ENCODE data around the gene ALOX12. TPM values are rescaled to one million over a fixed set of nuclear protein-coding genes. Genes with fewer than 3 reads are reported as not detected.
"Not testable (repeated sequence)": the region's sequence is repeated elsewhere in the genome, so short reads cannot be mapped to it uniquely, and the experiment has no call there.

ALOX12 gene
- total RNA-seq, 2 experiments from 2014 or later, result not detected

DNA sequence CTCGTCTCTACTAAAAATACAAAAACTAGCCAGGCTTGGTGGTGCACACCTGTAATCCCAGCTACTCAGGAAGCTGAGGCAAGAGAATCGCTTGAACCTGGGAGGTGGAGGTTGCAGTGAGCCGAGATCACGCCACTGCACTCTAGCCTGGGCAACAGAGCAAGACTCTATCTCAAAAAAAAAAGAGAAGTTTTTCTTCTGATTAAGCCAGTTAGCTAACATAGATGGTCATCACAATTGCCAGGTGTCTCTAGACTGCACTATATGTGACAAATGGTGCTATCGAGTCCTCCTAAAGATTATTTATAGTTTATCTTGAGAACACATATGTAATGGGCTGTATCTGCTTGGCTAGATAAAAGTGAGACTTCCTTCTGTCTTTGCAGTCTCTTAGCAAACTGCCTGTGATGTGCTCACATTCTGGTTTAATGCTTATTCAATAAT, 2.2 kb upstream of the ALOX12 start:
- H3K27ac Mint-ChIP-seq, POLR2A ChIA-PET, DNase-seq, H3K4me3 Mint-ChIP-seq, H3K9me3 Mint-ChIP-seq, H3K4me1 Mint-ChIP-seq, H3K27me3 Mint-ChIP-seq: not testable (repeated sequence)
- CTCF ChIA-PET, result interaction anchor here (0.6 kb wide), 1 partner anchor 16 kb away, joined by 3 read pairs; no protein-coding TSS in a partner anchor
- peaks cover 19% of the 10 kb centered on the region for H3K36me3 Mint-ChIP-seq (ENCODE audit: low read depth)

- POLR2A ChIA-PET, result no interaction called here
- Mint-ChIP-seq H3K9me3 (no peaks in the 10 kb centered on the region), H3K27me3 (no peaks in the 10 kb centered on the region), H3K36me3 (ENCODE audit: low read depth) (peaks cover 21% of the 10 kb centered on the region), H3K4me1 (no peaks in the 10 kb centered on the region), H3K4me3 (no peak overlapping the region), H3K27ac (no peak overlapping the region)
- DNase-seq, result no peak
- CTCF ChIA-PET, result interaction anchor here (0.6 kb wide), 1 partner anchor 17 kb away, joined by 3 read pairs; no protein-coding TSS in a partner anchor
These were observed 1.7 kb upstream of the ALOX12 start for GRCh38 chr17:6994118-6994598.

DNA sequence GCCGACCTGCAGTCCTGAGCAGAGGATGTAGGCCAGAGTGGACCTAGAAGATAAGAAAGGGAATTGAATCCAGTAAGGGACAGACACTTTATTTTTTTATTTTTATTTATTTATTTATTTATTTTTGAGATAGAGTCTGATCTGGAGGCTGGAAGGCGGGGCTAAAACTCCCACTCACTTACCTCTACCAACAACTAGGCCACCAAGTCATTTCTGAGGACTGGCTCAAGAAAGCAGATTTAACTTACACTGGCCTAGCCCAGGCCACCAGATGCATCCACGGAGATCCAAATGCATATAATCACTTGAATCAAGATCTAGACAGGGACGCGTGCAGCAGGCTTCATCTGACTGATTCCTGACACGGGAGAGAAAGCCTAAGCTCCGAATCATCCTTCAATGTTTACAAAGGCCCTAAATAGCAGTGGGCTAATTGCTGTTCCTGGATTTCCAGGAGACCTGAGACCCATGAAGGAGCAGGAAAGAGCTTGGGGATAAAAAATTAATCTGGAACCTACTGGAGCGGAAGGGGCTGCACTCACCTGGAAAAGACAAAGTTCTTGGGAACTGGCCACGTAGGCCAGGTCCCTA, 1.1 kb upstream of the ALOX12 start:
- ChIA-PET POLR2A (no interaction called here), CTCF (interaction anchor here (1.8 kb wide), 1 partner anchor 10 kb away, joined by 13 read pairs; no protein-coding TSS in a partner anchor)
- Mint-ChIP-seq H3K27ac (no peak overlapping the region), H3K4me3 (no peak overlapping the region), H3K4me1 (no peaks in the 10 kb centered on the region), H3K27me3 (no peaks in the 10 kb centered on the region), H3K36me3 (ENCODE audit: low read depth) (peaks cover 27% of the 10 kb centered on the region), H3K9me3 (no peaks in the 10 kb centered on the region)
- no peak for DNase-seq

- H3K4me3 Mint-ChIP-seq, result no peak overlapping the region
- no peaks in the 10 kb centered on the region for H3K4me1 Mint-ChIP-seq
- H3K36me3 Mint-ChIP-seq (ENCODE audit: low read depth), result peaks cover 36% of the 10 kb centered on the region
- H3K27me3 Mint-ChIP-seq, result no peaks in the 10 kb centered on the region
- no peaks in the 10 kb centered on the region for H3K9me3 Mint-ChIP-seq
- ChIA-PET CTCF (interaction anchor here (0.9 to 1.8 kb wide), 2 partner anchors 8 to 11 kb away, joined by 3 to 13 read pairs; no protein-coding TSS in a partner anchor), POLR2A (no interaction called here)
- no peak overlapping the region for H3K27ac Mint-ChIP-seq
- DNase-seq, result no peak
These were observed 585 bp downstream of the ALOX12 start for GRCh38 chr17:6996256-6997011.

GRCh38 chr17:6997171-6997570, 1.3 kb downstream of the ALOX12 start:
- ChIA-PET CTCF (no interaction called here), POLR2A (no interaction called here)
- Mint-ChIP-seq H3K4me1 (no peaks in the 10 kb centered on the region), H3K27ac (no peak overlapping the region), H3K4me3 (no peak overlapping the region), H3K9me3 (no peaks in the 10 kb centered on the region), H3K36me3 (ENCODE audit: low read depth) (peaks cover 41% of the 10 kb centered on the region), H3K27me3 (no peaks in the 10 kb centered on the region)
- DNase-seq, result no peak

- no peaks in the 10 kb centered on the region for H3K27me3 Mint-ChIP-seq
- H3K27ac Mint-ChIP-seq, result no peak overlapping the region
- no peaks in the 10 kb centered on the region for H3K4me1 Mint-ChIP-seq
- no peak overlapping the region for H3K4me3 Mint-ChIP-seq
- H3K9me3 Mint-ChIP-seq, result no peaks in the 10 kb centered on the region
- DNase-seq, result no peak
- peaks cover 45% of the 10 kb centered on the region for H3K36me3 Mint-ChIP-seq (ENCODE audit: low read depth)
- ChIA-PET POLR2A (no interaction called here), CTCF (interaction anchor here (1.2 to 1.6 kb wide), 2 partner anchors 23 to 88 kb away, joined by 3 read pairs; no protein-coding TSS in a partner anchor)
These were observed 3.1 kb downstream of the ALOX12 start for GRCh38 chr17:6998855-6999508.

- H3K4me3 Mint-ChIP-seq, result no peak overlapping the region
These were observed 5.6 kb downstream of the ALOX12 start for GRCh38 chr17:7001318-7001961.

DNA sequence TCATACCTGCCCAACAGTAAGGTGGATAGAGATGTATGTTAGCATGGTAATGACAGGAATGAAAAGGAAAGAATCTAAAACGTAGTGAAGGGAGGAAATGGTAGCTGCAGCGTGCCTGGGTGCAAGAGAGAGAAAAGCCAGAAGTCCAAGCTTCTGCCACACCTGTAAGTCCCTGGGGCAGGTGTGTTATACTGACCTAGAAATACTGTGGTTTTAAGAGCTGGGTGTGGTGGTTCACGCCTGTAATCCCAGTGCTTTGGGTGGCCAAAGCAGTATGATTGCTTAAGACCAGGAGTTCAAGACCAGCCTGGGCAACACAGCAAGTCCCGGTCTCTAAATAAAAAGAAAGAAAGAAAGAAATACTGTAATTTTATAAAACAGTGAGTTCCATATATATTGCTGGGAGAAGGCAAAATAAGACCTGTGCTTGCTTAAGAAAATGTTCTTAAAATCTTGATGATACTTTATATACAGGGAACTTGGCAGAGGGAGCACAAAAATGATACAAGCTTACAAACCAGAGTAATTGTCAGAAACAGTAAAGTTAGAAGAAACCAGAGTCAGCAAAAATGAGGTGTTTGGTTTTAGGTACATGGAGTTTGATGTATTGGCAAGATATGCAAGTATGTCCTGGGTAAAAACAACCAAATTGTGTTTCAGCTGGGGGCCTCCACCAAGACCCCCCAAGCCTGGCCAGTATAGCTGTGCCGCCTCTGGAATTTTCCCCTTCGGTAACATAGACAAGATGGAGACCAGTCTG, 6.6 kb downstream of the ALOX12 start:
- Mint-ChIP-seq H3K9me3 (no peaks in the 10 kb centered on the region), H3K4me3 (no peak overlapping the region), H3K36me3 (ENCODE audit: low read depth) (peaks cover 35% of the 10 kb centered on the region), H3K27ac (no peak overlapping the region), H3K27me3 (no peaks in the 10 kb centered on the region), H3K4me1 (peaks cover 12% of the 10 kb centered on the region)
- DNase-seq, result no peak
- CTCF ChIA-PET, result interaction anchor here (0.6 to 4.7 kb wide), 4 partner anchors 88 to 1345 kb away, joined by 3 to 29 read pairs (median 14); no protein-coding TSS in a partner anchor
- POLR2A ChIA-PET, result no interaction called here

More at GRCh38 chr17:7001318-7001961, 5.6 kb downstream of the ALOX12 start:
- ChIA-PET CTCF (no interaction called here), POLR2A (no interaction called here)
- no peak overlapping the region for H3K27ac Mint-ChIP-seq
- no peaks in the 10 kb centered on the region for H3K27me3 Mint-ChIP-seq
- no peaks in the 10 kb centered on the region for H3K9me3 Mint-ChIP-seq
- peak; percentile 50 for DNase-seq
- peaks cover 8% of the 10 kb centered on the region for H3K4me1 Mint-ChIP-seq
- H3K36me3 Mint-ChIP-seq (ENCODE audit: low read depth), result peaks cover 40% of the 10 kb centered on the region

GRCh38 chr17:7003745-7004144, 7.9 kb downstream of the ALOX12 start:
- H3K27ac Mint-ChIP-seq, result no peak overlapping the region
- ChIA-PET POLR2A (interaction anchor here (0.9 kb wide), 1 partner anchor 11 kb away, joined by 3 read pairs; a partner anchor contains a TSS), CTCF (interaction anchor here (0.6 to 4.7 kb wide), 12 partner anchors 8 to 246 kb away, joined by 3 to 29 read pairs (median 3); partner anchors contain the start of genes ALOX12 and RNASEK)
- H3K9me3 Mint-ChIP-seq, result no peaks in the 10 kb centered on the region
- DNase-seq, result no peak
- no peaks in the 10 kb centered on the region for H3K27me3 Mint-ChIP-seq
- peaks cover 16% of the 10 kb centered on the region for H3K4me1 Mint-ChIP-seq
- H3K36me3 Mint-ChIP-seq (ENCODE audit: low read depth), result peaks cover 28% of the 10 kb centered on the region
- no peak overlapping the region for H3K4me3 Mint-ChIP-seq

- peak overlapping the region; percentile 15 for H3K27ac Mint-ChIP-seq
- peaks cover 27% of the 10 kb centered on the region for H3K36me3 Mint-ChIP-seq (ENCODE audit: low read depth)
- H3K27me3 Mint-ChIP-seq, result no peaks in the 10 kb centered on the region
- POLR2A ChIA-PET, result interaction anchor here (0.6 to 0.9 kb wide), 2 partner anchors 10 to 34 kb away, joined by 3 to 5 read pairs; a partner anchor contains a TSS
- H3K4me1 Mint-ChIP-seq, result peaks cover 23% of the 10 kb centered on the region
- no peak overlapping the region for H3K4me3 Mint-ChIP-seq
- CTCF ChIA-PET, result interaction anchor here (0.6 to 4.7 kb wide), 16 partner anchors 8 to 245 kb away, joined by 3 to 29 read pairs (median 4); partner anchors contain the start of genes ALOX12, BCL6B, RNASEK and SLC16A13
- H3K9me3 Mint-ChIP-seq, result no peaks in the 10 kb centered on the region
- DNase-seq, result peak; percentile 70
These were observed 8.8 kb downstream of the ALOX12 start for GRCh38 chr17:7004398-7005253.

DNA sequence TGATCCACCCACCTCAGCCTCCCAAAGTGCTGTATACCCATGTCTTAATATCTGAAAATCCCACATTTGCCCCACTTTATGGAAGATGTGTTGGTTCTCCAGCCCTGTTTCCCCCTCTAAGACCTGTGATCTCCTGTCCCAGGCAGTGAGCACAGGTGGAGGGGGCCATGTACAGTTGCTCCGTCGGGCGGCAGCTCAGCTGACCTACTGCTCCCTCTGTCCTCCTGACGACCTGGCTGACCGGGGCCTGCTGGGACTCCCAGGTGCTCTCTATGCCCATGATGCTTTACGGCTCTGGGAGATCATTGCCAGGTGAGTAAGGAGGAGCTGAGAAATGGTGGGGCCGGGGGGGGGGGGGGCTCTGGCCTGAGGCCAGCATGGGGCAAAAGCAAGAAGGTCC, 9.9 kb downstream of the ALOX12 start:
- DNase-seq, result no peak
- Mint-ChIP-seq H3K9me3 (no peaks in the 10 kb centered on the region), H3K4me1 (peaks cover 34% of the 10 kb centered on the region), H3K27ac (no peak overlapping the region), H3K4me3 (no peak overlapping the region), H3K27me3 (no peaks in the 10 kb centered on the region), H3K36me3 (ENCODE audit: low read depth) (peaks cover 25% of the 10 kb centered on the region)
- POLR2A ChIA-PET, result no interaction called here
- CTCF ChIA-PET, result interaction anchor here (1.9 to 4.7 kb wide), 5 partner anchors 9 to 95 kb away, joined by 4 to 29 read pairs (median 17); partner anchors contain the start of genes ALOX12 and BCL6B

Data from activated CD4-positive, alpha-beta T cell treated with anti-CD3 and anti-CD28 coated beads, Interleukin-2, amount 10 ng/mL, durations not matched to agents 7 days and 5 days (primary cell).